Osteocyte (in vitro differentiated cells): ENCODE results near the gene ZFHX3. TPM values are rescaled to one million over a fixed set of nuclear protein-coding genes. Genes with fewer than 3 reads are reported as not detected.

Experiments used
- DNase-seq: peaks from one replicate; pipeline ENCODE4 v3.0.0; 2021; ENCODE audit warnings: mixed read lengths; ENCODE audit not compliant: unreplicated experiment; ENCODE audit errors: extremely low spot score
- H3K27ac Mint-ChIP-seq: one replicate; pipeline ENCODE4 v1.8.0; 2021; ENCODE audit warnings: mild to moderate bottlenecking, mixed read lengths; ENCODE audit not compliant: unreplicated experiment
- H3K27me3 Mint-ChIP-seq: one replicate; pipeline ENCODE4 v1.8.0; 2021; ENCODE audit warnings: mixed read lengths; ENCODE audit not compliant: unreplicated experiment
- H3K36me3 Mint-ChIP-seq: one replicate; pipeline ENCODE4 v1.8.0; 2021; ENCODE audit warnings: mixed read lengths; ENCODE audit not compliant: unreplicated experiment
- H3K4me1 Mint-ChIP-seq: one replicate; pipeline ENCODE4 v1.8.0; 2021; ENCODE audit warnings: mixed read lengths; ENCODE audit not compliant: unreplicated experiment
- H3K4me3 Mint-ChIP-seq: one replicate; pipeline ENCODE4 v1.8.0; 2021; ENCODE audit warnings: mild to moderate bottlenecking, moderate library complexity, mixed read lengths; ENCODE audit not compliant: unreplicated experiment
- H3K9me3 Mint-ChIP-seq: one replicate; pipeline ENCODE4 v1.8.0; 2021; ENCODE audit warnings: mixed read lengths; ENCODE audit not compliant: unreplicated experiment
- total RNA-seq: library from RNA; stranded (reverse); gene quantifications from 2 replicates; pipeline ENCODE4 v1.2.1, GENCODE V29; 2021
- TF ChIP-seq, protein P1 (sequence below): fragments of 200-600 bp; sonication (generic); IDR thresholded peaks from 2 replicates; pipeline ENCODE4 v1.5.0; 2021; ENCODE audit warnings: antibody characterized with exemption, mild to moderate bottlenecking, moderate library complexity

ZFHX3 gene
- total RNA-seq, 1 donor from 2014 or later: 89.1 TPM

DNA sequence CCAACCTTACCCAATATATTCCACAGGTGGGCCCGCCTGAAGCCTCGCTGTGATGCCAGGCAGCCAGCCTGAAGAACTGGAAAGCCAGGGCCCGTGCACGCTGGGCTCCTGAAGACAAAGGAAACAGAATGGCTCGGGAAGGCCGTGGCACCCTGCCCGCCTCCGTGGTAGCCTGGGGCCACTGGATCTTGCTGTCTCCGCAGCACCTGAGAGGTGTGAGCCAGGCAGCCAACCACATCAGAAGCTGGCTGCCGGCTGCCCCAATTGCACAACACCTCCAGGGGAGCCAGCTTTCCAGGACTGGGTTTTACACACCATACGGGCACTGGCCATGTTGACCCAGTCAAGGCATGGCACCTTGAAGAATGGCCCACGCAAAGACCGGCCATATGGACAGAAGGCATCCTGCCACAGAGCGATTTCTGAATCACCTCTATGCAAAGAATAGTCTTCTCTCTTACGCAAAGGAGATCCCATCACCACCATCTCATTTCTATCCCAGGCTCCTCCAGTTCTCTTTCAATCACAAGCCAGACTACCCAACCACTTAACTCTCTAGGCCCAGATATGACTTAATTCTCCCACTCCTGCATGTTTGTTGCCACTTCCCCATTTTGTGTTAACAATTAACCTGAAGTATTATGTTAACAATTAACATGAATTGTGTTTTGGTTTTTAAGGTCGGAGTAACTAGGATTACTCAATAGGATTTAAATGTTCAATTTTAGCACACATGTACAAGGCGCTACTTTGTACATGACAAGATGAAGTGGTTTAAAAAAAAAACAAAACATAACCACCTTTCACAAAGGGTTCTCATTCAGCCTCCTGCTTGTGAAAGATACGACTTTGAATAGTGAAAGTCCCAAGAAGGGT, 32.1 kb downstream of the ZFHX3 start:
- Mint-ChIP-seq H3K27ac (peak overlapping the region; percentile 46), H3K36me3 (peaks cover 3% of the 10 kb centered on the region), H3K4me3 (no peak overlapping the region), H3K27me3 (no peaks in the 10 kb centered on the region), H3K4me1 (peaks cover 75% of the 10 kb centered on the region), H3K9me3 (no peaks in the 10 kb centered on the region)
- DNase-seq: no peak
- TF ChIP-seq, protein P1, sequence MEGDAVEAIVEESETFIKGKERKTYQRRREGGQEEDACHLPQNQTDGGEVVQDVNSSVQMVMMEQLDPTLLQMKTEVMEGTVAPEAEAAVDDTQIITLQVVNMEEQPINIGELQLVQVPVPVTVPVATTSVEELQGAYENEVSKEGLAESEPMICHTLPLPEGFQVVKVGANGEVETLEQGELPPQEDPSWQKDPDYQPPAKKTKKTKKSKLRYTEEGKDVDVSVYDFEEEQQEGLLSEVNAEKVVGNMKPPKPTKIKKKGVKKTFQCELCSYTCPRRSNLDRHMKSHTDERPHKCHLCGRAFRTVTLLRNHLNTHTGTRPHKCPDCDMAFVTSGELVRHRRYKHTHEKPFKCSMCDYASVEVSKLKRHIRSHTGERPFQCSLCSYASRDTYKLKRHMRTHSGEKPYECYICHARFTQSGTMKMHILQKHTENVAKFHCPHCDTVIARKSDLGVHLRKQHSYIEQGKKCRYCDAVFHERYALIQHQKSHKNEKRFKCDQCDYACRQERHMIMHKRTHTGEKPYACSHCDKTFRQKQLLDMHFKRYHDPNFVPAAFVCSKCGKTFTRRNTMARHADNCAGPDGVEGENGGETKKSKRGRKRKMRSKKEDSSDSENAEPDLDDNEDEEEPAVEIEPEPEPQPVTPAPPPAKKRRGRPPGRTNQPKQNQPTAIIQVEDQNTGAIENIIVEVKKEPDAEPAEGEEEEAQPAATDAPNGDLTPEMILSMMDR: no peak

DNA sequence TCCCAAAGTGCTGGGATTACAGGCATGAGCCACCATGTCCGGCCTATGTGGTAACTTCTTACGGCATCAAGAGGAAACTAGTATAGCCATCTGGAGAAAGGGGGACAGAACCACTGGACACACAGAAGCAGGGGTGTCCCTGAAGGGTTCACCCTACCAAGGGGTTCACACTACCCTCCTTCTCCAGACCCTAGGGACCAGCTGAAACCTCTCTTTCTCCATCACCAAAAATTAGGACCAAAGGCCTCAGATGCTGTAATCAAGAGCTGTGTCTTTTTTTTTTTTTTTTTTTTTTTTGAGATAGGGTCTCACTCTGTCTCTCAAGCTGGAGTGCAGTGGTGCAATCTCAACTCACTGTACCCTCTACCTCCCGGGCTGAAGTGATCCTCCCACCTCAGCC, 33.2 kb downstream of the ZFHX3 start:
- TF ChIP-seq, protein P1: no peak
- Mint-ChIP-seq H3K36me3 (peaks cover 3% of the 10 kb centered on the region), H3K4me3 (no peak overlapping the region), H3K4me1 (peaks cover 74% of the 10 kb centered on the region), H3K9me3 (no peaks in the 10 kb centered on the region), H3K27ac (peak overlapping the region; percentile 23), H3K27me3 (no peaks in the 10 kb centered on the region)
- no peak for DNase-seq

DNA sequence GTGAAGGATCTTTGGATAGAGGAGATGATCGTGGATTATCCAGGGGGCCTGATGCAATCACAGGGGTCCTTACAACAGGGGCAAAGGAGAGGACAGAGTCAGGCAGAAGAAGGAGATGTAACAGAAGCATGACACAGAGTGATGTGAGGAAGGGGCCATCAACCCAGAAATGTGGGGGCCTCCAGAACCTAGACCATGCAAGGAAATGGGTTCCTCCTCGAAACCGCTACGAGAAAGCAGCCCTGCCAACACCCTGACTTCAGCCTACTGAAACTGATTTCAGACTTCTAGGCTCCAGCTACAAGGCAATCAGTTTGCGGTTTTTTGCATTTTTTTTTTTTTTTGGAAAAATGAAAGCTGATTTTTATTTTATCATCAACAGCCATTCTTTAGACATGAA, 34.0 kb downstream of the ZFHX3 start:
- no peak for DNase-seq
- Mint-ChIP-seq H3K9me3 (no peaks in the 10 kb centered on the region), H3K27me3 (no peaks in the 10 kb centered on the region), H3K36me3 (peaks cover 3% of the 10 kb centered on the region), H3K4me3 (no peak overlapping the region), H3K27ac (no peak overlapping the region), H3K4me1 (peaks cover 72% of the 10 kb centered on the region)
- TF ChIP-seq, protein P1: no peak

DNA sequence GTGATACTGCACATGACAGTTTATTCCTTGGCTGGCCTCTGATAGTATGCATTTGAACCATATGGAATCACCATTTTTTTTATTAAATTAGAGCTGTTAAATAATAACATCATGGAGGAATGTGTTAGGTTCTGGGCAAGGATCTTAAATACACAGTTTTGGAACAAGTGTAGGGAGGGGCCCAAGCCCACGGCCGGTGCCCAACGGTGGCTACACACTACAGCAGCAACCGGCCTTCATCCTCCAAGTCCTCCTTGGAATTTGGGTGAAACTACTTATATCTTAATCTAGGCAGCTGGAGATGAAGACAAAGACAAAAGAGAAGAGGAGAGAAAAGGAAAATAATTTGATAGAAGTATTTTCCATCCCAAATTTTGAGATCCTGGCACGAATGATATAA, 35.6 kb downstream of the ZFHX3 start:
- Mint-ChIP-seq H3K4me1 (peaks cover 73% of the 10 kb centered on the region), H3K27ac (peak overlapping the region; percentile 44), H3K36me3 (peaks cover 3% of the 10 kb centered on the region), H3K9me3 (no peaks in the 10 kb centered on the region), H3K4me3 (no peak overlapping the region), H3K27me3 (no peaks in the 10 kb centered on the region)
- TF ChIP-seq, protein P1: no peak
- DNase-seq: no peak

DNA sequence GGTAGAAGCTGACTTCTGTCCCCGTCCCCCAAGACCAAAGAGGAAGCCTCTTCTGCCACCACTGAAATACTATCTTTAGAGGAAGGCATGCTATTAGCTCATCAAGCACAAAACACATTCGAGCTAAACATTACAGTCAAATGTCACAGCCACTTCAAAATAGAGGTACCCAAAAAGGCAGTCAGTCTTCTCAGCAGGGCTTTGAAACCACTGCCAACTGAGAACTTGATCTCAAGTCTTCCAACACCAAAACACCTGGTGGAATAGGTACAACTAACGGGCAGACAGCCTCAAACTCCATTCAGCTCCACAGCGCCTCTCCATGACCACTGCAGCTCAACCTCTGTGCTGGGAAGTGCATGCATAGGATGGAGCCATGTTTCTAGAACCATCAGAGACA, 36.0 kb downstream of the ZFHX3 start:
- Mint-ChIP-seq H3K4me3 (no peak overlapping the region), H3K27ac (peak overlapping the region; percentile 44), H3K27me3 (no peaks in the 10 kb centered on the region), H3K4me1 (peaks cover 73% of the 10 kb centered on the region), H3K36me3 (peaks cover 3% of the 10 kb centered on the region), H3K9me3 (no peaks in the 10 kb centered on the region)
- DNase-seq: no peak
- TF ChIP-seq, protein P1: no peak
